HG03135 (cell line): Measurements from ENCODE around the gene OPRM1.
"Not testable (repeated sequence)": the region's sequence is repeated elsewhere in the genome, so short reads cannot be mapped to it uniquely, and the experiment has no call there.

Experiments used
- ATAC-seq: cut with Tn5 transposase; IDR thresholded peaks from one replicate; pipeline ENCODE4 v1.9.1; 2021; ENCODE audit warnings: mild to moderate bottlenecking, moderate library complexity; ENCODE audit not compliant: unreplicated experiment

OPRM1 gene

GRCh38 chr6:154039231-154039842 is at the start of gene OPRM1:
Gene OPRM1, plus strand, starts transcription at chr6:154039240. Its CDS starts 305 bp downstream, at chr6:154039545.
- no peak for ATAC-seq

GRCh38 chr6:153989989-153990388 is 49.1 kb upstream of the OPRM1 start:
- ATAC-seq = no peak

- no peak for ATAC-seq
Measured at GRCh38 chr6:153994004-153994403, 45.0 kb upstream of the OPRM1 start.

- ATAC-seq = no peak
Measured at GRCh38 chr6:153994811-153995210, 44.2 kb upstream of the OPRM1 start.

- no peak for ATAC-seq
Measured at GRCh38 chr6:153997221-153997620, 41.8 kb upstream of the OPRM1 start.

- no peak for ATAC-seq
Measured at GRCh38 chr6:154001494-154002285, 37.4 kb upstream of the OPRM1 start.

GRCh38 chr6:154002894-154003293 is 36.1 kb upstream of the OPRM1 start:
- no peak for ATAC-seq

GRCh38 chr6:154010371-154010770 is 28.7 kb upstream of the OPRM1 start:
- no peak for ATAC-seq

GRCh38 chr6:154012852-154013251 is 26.2 kb upstream of the OPRM1 start:
- ATAC-seq = no peak

GRCh38 chr6:154017786-154018185 is 21.3 kb upstream of the OPRM1 start:
- no peak for ATAC-seq

- ATAC-seq = no peak
Measured at GRCh38 chr6:154030646-154031045, 8.4 kb upstream of the OPRM1 start.

GRCh38 chr6:154041001-154041400 is 2.0 kb downstream of the OPRM1 start:
- ATAC-seq = no peak

GRCh38 chr6:154053141-154053540 is 14.1 kb downstream of the OPRM1 start:
- no peak for ATAC-seq

GRCh38 chr6:154056536-154056935 is 17.5 kb downstream of the OPRM1 start:
- ATAC-seq = no peak

- ATAC-seq = no peak
Measured at GRCh38 chr6:154057098-154057497, 18.1 kb downstream of the OPRM1 start.

- ATAC-seq = no peak
Measured at GRCh38 chr6:154058963-154059680, 20.1 kb downstream of the OPRM1 start.

GRCh38 chr6:154060076-154060475 is 21.0 kb downstream of the OPRM1 start:
- no peak for ATAC-seq

- ATAC-seq = no peak
Measured at GRCh38 chr6:154070041-154070440, 31.0 kb downstream of the OPRM1 start.

GRCh38 chr6:154070657-154071056 is 31.6 kb downstream of the OPRM1 start:
- ATAC-seq = no peak

GRCh38 chr6:154071236-154071635 is 32.2 kb downstream of the OPRM1 start:
- no peak for ATAC-seq

GRCh38 chr6:154071711-154072110 is 32.7 kb downstream of the OPRM1 start:
- no peak for ATAC-seq

GRCh38 chr6:154078596-154078995 is 39.6 kb downstream of the OPRM1 start:
- not testable (repeated sequence) for ATAC-seq
